Mesodermal cell (in vitro differentiated cells): ENCODE results near the gene TMEM37.

Experiments used
- H3K27ac ChIP-seq: 2 replicates; pipeline ENCODE4 v1.7.0; 2013; ENCODE audit warnings: mild to moderate bottlenecking, low read depth, low read length, moderate library complexity; ENCODE audit not compliant: severe bottlenecking
- H3K36me3 ChIP-seq: 2 replicates; pipeline ENCODE4 v1.7.1; 2013; ENCODE audit warnings: mild to moderate bottlenecking, low read length, moderate library complexity; ENCODE audit not compliant: control insufficient read depth, insufficient read depth
- H3K4me1 ChIP-seq: one replicate; pipeline ENCODE4 v1.7.1; 2013; ENCODE audit warnings: mild to moderate bottlenecking, low read length; ENCODE audit not compliant: insufficient read depth, control insufficient read depth, poor library complexity, severe bottlenecking
- H3K4me3 ChIP-seq: 2 replicates; pipeline ENCODE4 v1.7.0; 2013; ENCODE audit warnings: low read length, control low read depth, mild to moderate bottlenecking; ENCODE audit not compliant: insufficient read depth, poor library complexity, severe bottlenecking; ENCODE audit errors: extremely low read depth
- H3K9me3 ChIP-seq: 2 replicates; pipeline ENCODE4 v1.7.1; 2013; ENCODE audit warnings: mild to moderate bottlenecking, low read length, moderate library complexity; ENCODE audit not compliant: control insufficient read depth
- WGBS, 2 experiments: methylation state at CpG; one replicate each; pipeline ENCODE4 v1.1.5; 2013; ENCODE audit warnings: missing lambda C conversion rate in 2 of 2; ENCODE audit not compliant: insufficient coverage in 2 of 2; 5-methylcytosine and 5-hydroxymethylcytosine counted together

Gene TMEM37

GRCh38 chr2:119434664-119435063 lies 3.0 kb downstream of the TMEM37 start:
- Histone ChIP-seq H3K4me3 (no peak overlapping the region), H3K4me1 (peaks cover 4% of the 10 kb centered on the region), H3K36me3 (no peaks in the 10 kb centered on the region), H3K9me3 (no peaks in the 10 kb centered on the region), H3K27ac (no peak overlapping the region)
- WGBS, 2 experiments: 78 to 87% methylated on average over 5 to 6 of the region's 6 CpGs

DNA sequence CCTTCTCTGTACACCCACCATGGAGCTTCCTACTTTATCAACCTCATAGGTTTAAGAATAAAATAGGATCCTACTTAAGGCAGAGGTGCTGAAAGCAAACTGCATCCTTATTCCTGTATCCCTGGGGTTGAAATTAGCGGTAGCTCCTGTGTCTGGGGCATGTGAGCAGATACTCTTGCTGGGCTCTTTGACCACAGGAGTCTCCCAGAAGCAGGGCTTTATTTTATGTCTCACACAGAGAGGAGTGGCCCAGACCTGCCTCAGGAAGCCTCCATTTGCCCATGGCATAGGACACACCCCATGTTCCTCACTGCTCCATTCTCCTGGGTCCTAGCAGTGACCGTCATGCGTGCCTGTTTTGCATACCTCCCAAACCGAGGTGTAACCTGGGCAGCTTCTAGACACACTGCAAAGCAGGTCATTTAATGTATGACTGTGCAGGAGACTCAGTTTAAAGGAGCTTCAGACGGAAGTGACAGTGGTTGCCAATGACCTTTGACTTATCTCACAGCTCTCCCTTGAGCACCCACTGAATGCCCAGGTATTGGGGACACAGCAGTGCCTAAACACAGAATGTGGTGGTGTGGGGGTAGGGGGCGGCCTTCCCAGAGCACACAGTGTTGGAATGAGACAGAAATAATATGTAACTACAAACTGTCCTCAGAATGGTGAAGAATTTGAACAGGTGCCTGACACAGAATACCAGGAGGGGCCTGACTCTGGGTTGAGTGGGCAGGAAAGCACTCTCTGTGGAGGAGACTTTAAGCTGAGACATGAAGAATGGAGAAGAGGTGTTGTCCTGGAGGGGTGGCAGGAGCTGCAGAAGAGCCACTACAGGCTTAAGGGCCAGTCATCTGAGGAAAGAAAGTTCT lies 3.7 kb downstream of the TMEM37 start:
- Histone ChIP-seq H3K4me1 (peaks cover 4% of the 10 kb centered on the region), H3K36me3 (no peaks in the 10 kb centered on the region), H3K27ac (no peak overlapping the region), H3K4me3 (no peak overlapping the region), H3K9me3 (no peaks in the 10 kb centered on the region)
- WGBS, 2 experiments: 96 to 100% methylated on average over 5 of the region's 6 CpGs

DNA sequence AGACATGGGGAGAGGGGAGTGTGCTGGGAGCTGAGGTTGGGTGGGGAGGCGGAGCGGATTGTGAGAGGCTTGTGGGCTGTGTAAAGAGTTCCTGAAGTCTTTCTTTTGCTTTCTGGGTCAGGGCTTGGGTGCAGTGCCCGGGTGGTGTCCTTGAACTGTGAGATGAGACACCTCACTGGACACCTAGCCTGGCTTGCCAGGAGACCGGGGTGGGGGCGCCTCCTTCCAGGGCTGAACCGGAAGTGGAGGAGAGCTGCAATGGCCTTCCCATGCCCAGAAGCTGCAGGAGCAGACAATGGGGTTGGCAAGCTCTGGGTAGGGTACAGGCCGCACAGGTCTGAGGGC lies 4.3 kb downstream of the TMEM37 start:
- Histone ChIP-seq H3K9me3 (no peaks in the 10 kb centered on the region), H3K4me3 (no peak overlapping the region), H3K27ac (no peak overlapping the region), H3K36me3 (no peaks in the 10 kb centered on the region), H3K4me1 (peaks cover 4% of the 10 kb centered on the region)
- WGBS, 2 experiments: 87 to 88% methylated on average over 5 to 7 of the region's 7 CpGs

DNA sequence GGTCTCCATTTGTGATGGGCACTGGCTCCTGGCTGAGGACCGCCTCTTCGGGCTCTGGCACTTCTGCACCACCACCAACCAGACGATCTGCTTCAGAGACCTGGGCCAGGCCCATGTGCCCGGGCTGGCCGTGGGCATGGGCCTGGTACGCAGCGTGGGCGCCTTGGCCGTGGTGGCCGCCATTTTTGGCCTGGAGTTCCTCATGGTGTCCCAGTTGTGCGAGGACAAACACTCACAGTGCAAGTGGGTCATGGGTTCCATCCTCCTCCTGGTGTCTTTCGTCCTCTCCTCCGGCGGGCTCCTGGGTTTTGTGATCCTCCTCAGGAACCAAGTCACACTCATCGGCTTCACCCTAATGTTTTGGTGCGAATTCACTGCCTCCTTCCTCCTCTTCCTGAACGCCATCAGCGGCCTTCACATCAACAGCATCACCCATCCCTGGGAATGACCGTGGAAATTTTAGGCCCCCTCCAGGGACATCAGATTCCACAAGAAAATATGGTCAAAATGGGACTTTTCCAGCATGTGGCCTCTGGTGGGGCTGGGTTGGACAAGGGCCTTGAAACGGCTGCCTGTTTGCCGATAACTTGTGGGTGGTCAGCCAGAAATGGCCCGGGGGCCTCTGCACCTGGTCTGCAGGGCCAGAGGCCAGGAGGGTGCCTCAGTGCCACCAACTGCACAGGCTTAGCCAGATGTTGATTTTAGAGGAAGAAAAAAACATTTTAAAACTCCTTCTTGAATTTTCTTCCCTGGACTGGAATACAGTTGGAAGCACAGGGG lies 5.5 kb downstream of the TMEM37 start:
- Histone ChIP-seq H3K36me3 (no peaks in the 10 kb centered on the region), H3K4me3 (no peak overlapping the region), H3K9me3 (no peaks in the 10 kb centered on the region), H3K27ac (no peak overlapping the region), H3K4me1 (peaks cover under 1% of the 10 kb centered on the region)
- WGBS, 2 experiments: 86 to 95% methylated on average over 19 to 22 of the region's 22 CpGs

DNA sequence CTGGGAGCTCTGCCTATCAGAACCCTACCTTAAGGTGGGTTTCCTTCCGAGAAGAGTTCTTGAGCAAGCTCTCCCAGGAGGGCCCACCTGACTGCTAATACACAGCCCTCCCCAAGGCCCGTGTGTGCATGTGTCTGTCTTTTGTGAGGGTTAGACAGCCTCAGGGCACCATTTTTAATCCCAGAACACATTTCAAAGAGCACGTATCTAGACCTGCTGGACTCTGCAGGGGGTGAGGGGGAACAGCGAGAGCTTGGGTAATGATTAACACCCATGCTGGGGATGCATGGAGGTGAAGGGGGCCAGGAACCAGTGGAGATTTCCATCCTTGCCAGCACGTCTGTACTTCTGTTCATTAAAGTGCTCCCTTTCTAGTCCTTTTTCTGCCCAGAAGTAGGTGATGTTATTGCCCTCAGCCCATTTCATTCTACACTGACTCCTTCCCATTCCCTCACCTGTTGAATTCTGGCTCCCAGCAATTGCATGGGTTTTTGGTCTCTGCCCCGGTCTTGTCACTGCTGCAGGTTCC lies 6.5 kb downstream of the TMEM37 start:
- no peaks in the 10 kb centered on the region for H3K9me3 ChIP-seq
- WGBS, 2 experiments: 79 to 87% methylated on average over 3 of the region's 6 CpGs
- H3K27ac ChIP-seq: no peak overlapping the region
- no peaks in the 10 kb centered on the region for H3K4me1 ChIP-seq
- no peaks in the 10 kb centered on the region for H3K36me3 ChIP-seq
- H3K4me3 ChIP-seq: no peak overlapping the region

- Histone ChIP-seq H3K36me3 (no peaks in the 10 kb centered on the region), H3K9me3 (no peaks in the 10 kb centered on the region), H3K4me1 (no peaks in the 10 kb centered on the region), H3K27ac (no peak overlapping the region), H3K4me3 (no peak overlapping the region)
- 75 to 87% methylated on average over 2 to 3 of the region's 6 CpGs for WGBS, 2 experiments
These were observed 7.2 kb downstream of the TMEM37 start for GRCh38 chr2:119438726-119439284.

DNA sequence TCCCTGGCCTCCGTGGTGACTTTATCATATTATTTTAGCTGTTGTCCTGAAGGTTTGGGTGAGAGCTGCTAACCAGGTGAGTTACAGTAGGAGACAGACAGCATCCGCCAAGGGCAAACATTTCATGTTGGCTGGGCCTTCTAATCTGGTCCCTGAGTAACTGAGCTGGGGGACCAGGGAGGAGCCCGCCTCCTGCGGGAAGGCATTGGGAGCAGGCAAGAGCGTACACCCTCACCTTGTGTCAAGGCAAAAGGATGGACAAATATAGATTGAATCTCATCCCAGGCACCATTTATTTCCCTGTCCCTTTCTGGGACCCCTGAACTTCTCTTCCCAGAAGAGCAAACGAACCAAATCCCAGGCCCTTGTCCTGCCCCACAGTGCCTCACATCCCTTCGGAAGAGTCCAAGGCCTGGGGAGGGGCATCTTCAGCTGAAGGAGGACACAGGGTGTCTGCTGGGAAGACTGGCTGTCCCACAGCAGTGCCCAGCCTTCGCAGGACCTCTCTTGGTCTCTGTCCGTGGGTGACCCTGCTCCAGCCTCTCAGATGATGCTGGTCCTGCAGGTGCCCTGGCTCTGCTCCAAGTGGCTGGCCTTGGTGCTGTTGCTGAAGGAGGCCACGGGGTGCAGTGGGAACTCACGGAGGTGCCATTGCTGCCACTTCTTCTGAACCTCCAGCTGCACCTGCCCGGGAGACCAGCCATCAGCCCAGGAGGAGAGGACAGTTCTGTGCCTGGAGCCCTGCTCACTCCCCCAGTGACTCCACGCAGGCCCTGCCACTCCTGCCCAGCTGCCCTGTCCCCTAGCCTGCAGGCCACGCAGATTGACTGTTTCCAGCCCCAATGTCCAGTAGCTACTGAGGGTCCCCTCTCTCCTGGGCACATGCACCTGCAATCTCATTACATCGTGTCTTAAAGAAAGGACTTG lies 8.2 kb downstream of the TMEM37 start:
- Histone ChIP-seq H3K4me3 (no peak overlapping the region), H3K36me3 (no peaks in the 10 kb centered on the region), H3K4me1 (no peaks in the 10 kb centered on the region), H3K9me3 (no peaks in the 10 kb centered on the region), H3K27ac (no peak overlapping the region)
- 87% methylated on average over 12 to 14 of the region's 15 CpGs for WGBS, 2 experiments

GRCh38 chr2:119440501-119440870 lies 8.8 kb downstream of the TMEM37 start:
- Histone ChIP-seq H3K9me3 (no peaks in the 10 kb centered on the region), H3K27ac (no peak overlapping the region), H3K36me3 (no peaks in the 10 kb centered on the region), H3K4me1 (no peaks in the 10 kb centered on the region), H3K4me3 (no peak overlapping the region)
- WGBS, 2 experiments: 56 to 100% methylated on average over 1 of the region's 1 CpG

DNA sequence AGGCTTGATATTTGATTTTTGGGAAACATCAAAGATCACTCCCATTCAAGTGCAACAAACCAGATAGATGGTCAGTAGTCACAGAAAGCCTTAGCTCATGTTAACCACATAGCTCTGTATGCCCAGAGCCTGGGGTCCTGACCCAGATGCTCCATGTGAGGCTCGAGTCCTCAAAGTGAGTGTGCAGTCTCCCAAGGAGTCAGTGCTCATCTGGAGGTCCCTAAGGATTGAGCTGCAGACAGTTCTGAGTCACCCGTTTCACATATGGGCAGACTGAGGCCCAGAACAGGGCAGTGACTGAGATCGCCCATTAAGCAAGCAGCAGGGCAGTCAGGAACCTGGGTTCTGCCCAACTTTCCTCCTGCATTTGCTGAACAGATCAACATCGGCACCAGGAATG lies 9.2 kb downstream of the TMEM37 start:
- Histone ChIP-seq H3K4me3 (no peak overlapping the region), H3K36me3 (no peaks in the 10 kb centered on the region), H3K4me1 (no peaks in the 10 kb centered on the region), H3K9me3 (no peaks in the 10 kb centered on the region), H3K27ac (no peak overlapping the region)
- WGBS, 2 experiments: 94 to 95% methylated on average over 3 of the region's 4 CpGs
